GM12891 (cell line): ENCODE measurements around the gene ART3.

Experiments used
- POLR2A ChIP-seq: IDR thresholded peaks from 2 replicates; pipeline ENCODE4 v1.6.1; 2011; ENCODE audit warnings: low read depth, low read length, control low read depth
- POLR2AphosphoS5 ChIP-seq: IDR thresholded peaks from 2 replicates; pipeline ENCODE4 v1.6.1; 2011; ENCODE audit warnings: low read depth, low read length, control low read depth
- SPI1 ChIP-seq: IDR thresholded peaks from 2 replicates; pipeline ENCODE4 v1.6.1; 2011; ENCODE audit warnings: low read depth, low read length, control low read depth
- TAF1 ChIP-seq: IDR thresholded peaks from 2 replicates; pipeline ENCODE4 v1.6.1; 2011; ENCODE audit warnings: low read depth, low read length, control low read depth

DNA sequence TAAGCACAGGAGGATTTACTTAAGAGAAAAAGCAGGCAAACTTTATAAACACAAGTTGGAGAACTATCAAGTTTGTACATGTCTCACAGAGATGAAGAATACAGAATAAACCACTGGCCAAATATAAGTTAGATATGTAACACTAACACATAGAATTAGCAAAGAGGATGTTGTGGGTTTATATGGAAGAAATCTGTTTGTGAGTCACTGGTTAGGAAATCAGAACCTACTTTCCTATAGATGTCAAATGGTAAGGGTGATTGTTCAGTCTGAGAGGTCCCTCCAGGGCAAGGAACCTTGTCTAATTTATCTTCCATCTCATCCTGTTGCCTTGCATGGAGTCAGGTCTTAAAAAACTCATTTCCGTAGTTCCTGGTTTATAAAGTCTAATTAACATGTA lies 14.8 kb upstream of the ART3 start:
- TF ChIP-seq POLR2AphosphoS5 (no peak), POLR2A (no peak), TAF1 (no peak), SPI1 (no peak)
